Measurements from ENCODE around the gene SNX6. TPM values are rescaled to one million over a fixed set of nuclear protein-coding genes. Genes with fewer than 3 reads are reported as not detected.
"Not testable (repeated sequence)": the region's sequence is repeated elsewhere in the genome, so short reads cannot be mapped to it uniquely, and the experiment has no call there.

SNX6 gene
- polyA plus RNA-seq, 3 donors, result 46.7 to 115 (median 114) TPM

DNA sequence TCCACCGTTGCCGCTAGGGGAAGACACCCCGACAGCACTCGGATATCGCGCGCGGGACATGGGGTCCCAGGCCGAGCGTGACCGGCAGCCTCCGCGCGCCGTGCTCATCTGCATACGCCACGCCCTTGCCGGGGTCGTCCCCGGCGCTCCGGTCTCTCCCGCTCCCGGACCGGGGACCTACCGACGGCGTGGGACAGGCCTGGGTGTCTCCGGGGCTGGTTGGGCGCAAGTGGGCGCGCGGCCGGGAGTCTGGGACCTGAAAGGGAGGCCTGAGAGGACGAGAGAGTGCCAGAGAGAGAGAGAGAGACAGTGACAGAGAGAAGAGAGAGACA is 73.5 kb downstream of the SNX6 start:
- H3K4me3 ChIP-seq (replicated peaks in 1 of 3; ENCODE audit: low read depth in 2 of 3, low read length in 3 of 3); H3K27me3 ChIP-seq (ENCODE audit: control insufficient read depth in 2 of 2, insufficient read depth in 2 of 2, low read length in 2 of 2); H3K9me3 ChIP-seq (replicated peaks in 1 of 2; ENCODE audit: control insufficient read depth in 1 of 2, insufficient read depth in 1 of 2, low read length in 2 of 2); H3K4me2 ChIP-seq (replicated peaks; ENCODE audit: extremely low read depth, low read length, poor library complexity, severe bottlenecking); intact Hi-C loops (cut with micrococcal nuclease); H3K9ac ChIP-seq (ENCODE audit: insufficient read depth, low read length, poor library complexity, severe bottlenecking); H3K27ac Mint-ChIP-seq; H3K79me2 ChIP-seq (ENCODE audit: insufficient read depth, low read length); H3K36me3 ChIP-seq (replicated peaks in 1 of 2; ENCODE audit: control insufficient read depth in 1 of 2, insufficient read depth in 2 of 2, low read length in 2 of 2); H3K27ac ChIP-seq (ENCODE audit: low read depth in 1 of 2, low read length in 2 of 2); H4K20me1 ChIP-seq (ENCODE audit: insufficient read depth, low read length); H3K4me3 Mint-ChIP-seq; DNase-seq; H3K36me3 Mint-ChIP-seq; H3K27me3 Mint-ChIP-seq (ENCODE audit: low read depth in 3 of 3); H2AFZ ChIP-seq (ENCODE audit: insufficient read depth, low read depth, low read length, poor library complexity, severe bottlenecking); H3K9me3 Mint-ChIP-seq: not testable (repeated sequence)
- H3K4me1 Mint-ChIP-seq, result peaks cover 14% of the 10 kb centered on the region
- no CpG with 5 or more reads among the region's 35 CpGs for WGBS (ENCODE audit: insufficient coverage)
- peaks cover 10 to 12% of the 10 kb centered on the region in 2 donors for H3K4me1 ChIP-seq (ENCODE audit: control insufficient read depth in 1 of 2, insufficient read depth in 2 of 2, low read length in 2 of 2)

DNA sequence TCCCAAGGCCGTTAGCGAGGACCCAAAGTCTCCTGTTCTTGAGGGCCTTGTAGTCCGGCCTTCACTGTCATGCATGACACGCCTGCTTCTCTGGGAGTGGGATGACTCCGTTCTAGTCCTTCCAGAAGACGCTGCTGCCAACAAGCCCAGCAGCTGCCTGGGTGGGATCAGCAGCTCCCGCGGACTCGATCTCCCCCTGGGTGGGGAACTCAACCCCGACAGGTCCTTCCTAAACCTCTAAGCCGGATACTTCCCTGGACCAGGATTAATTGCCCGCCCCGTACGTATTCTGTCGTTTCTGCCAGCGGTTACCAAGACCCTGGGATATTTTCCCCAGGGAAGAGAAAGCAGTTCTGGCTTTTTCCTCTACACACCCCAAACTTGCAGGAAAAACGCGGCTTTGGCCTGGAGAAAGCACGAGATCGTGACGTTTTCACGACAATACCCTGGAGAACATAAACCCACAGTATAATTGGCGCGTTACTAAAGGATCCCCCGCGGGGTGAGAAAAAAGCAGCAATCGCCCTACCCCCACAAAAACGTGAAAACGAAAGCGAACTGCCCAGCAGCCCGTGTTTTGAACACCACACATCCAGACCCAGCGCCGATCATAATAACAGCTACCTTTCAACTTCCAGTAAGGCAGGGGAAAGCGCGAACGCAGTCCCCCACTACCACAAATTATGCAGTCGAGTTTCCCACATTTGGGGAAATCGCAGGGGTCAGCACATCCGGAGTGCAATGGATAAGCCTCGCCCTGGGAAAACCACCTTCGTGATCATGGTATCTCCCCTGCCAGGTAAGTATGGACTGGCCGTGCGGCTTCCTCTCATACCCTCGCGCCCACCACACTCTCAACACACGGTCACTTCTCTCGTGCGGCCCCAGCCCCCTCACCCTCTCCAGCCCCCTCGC is 74.1 kb downstream of the SNX6 start:
- H3K36me3 Mint-ChIP-seq; H3K36me3 ChIP-seq (replicated peaks in 1 of 2; ENCODE audit: control insufficient read depth in 1 of 2, insufficient read depth in 2 of 2, low read length in 2 of 2); H3K4me3 ChIP-seq (replicated peaks in 1 of 3; ENCODE audit: low read depth in 2 of 3, low read length in 3 of 3); H2AFZ ChIP-seq (ENCODE audit: insufficient read depth, low read depth, low read length, poor library complexity, severe bottlenecking); H3K9ac ChIP-seq (ENCODE audit: insufficient read depth, low read length, poor library complexity, severe bottlenecking); H3K27me3 ChIP-seq (ENCODE audit: control insufficient read depth in 2 of 2, insufficient read depth in 2 of 2, low read length in 2 of 2); H3K27ac ChIP-seq (ENCODE audit: low read depth in 1 of 2, low read length in 2 of 2); DNase-seq; H3K27ac Mint-ChIP-seq; intact Hi-C loops (cut with micrococcal nuclease); H3K4me3 Mint-ChIP-seq; H3K79me2 ChIP-seq (ENCODE audit: insufficient read depth, low read length); H3K9me3 ChIP-seq (replicated peaks in 1 of 2; ENCODE audit: control insufficient read depth in 1 of 2, insufficient read depth in 1 of 2, low read length in 2 of 2); H3K4me2 ChIP-seq (replicated peaks; ENCODE audit: extremely low read depth, low read length, poor library complexity, severe bottlenecking); H4K20me1 ChIP-seq (ENCODE audit: insufficient read depth, low read length); H3K27me3 Mint-ChIP-seq (ENCODE audit: low read depth in 3 of 3); H3K9me3 Mint-ChIP-seq: not testable (repeated sequence)
- peaks cover 10 to 12% of the 10 kb centered on the region in 2 donors for H3K4me1 ChIP-seq (ENCODE audit: control insufficient read depth in 1 of 2, insufficient read depth in 2 of 2, low read length in 2 of 2)
- H3K4me1 Mint-ChIP-seq, result peaks cover 20% of the 10 kb centered on the region
- no CpG with 5 or more reads among the region's 49 CpGs for WGBS (ENCODE audit: insufficient coverage)
